Liver (tissue), 9 donors: ENCODE measurements around the gene IL20. TPM values are rescaled to one million over a fixed set of nuclear protein-coding genes. Genes with fewer than 3 reads are reported as not detected.

Experiments used
- DNase-seq: peaks from one replicate; pipeline ENCODE4 v3.0.0-alpha.2; 2017; ENCODE audit warnings: low spot score
- H3K27ac ChIP-seq, 2 donors: one replicate each; pipeline ENCODE4 v1.7.0; 2013; ENCODE audit warnings: inconsistent platforms in 2 of 2, low read length in 2 of 2, control low read depth in 1 of 2, low read depth in 1 of 2, mild to moderate bottlenecking in 1 of 2
- H3K27me3 ChIP-seq, 4 donors: one replicate each; pipeline versions ENCODE4 v1.6.1 to v1.7.0; 2013; ENCODE audit warnings: low read length in 3 of 4, inconsistent platforms in 1 of 4, mild to moderate bottlenecking in 1 of 4, moderate library complexity in 1 of 4; ENCODE audit not compliant: control insufficient read depth in 4 of 4, insufficient read depth in 4 of 4
- H3K36me3 ChIP-seq, 4 donors: one replicate each; pipeline versions ENCODE4 v1.6.1 to v1.7.0; 2013; ENCODE audit warnings: low read length in 3 of 4, mild to moderate bottlenecking in 3 of 4, low read depth in 1 of 4, moderate library complexity in 1 of 4; ENCODE audit not compliant: control insufficient read depth in 4 of 4, insufficient read depth in 3 of 4
- H3K4me1 ChIP-seq, 4 donors: one replicate each; pipeline versions ENCODE4 v1.6.1 to v1.7.0; 2013; ENCODE audit warnings: low read length in 3 of 4, mild to moderate bottlenecking in 3 of 4, moderate library complexity in 1 of 4; ENCODE audit not compliant: control insufficient read depth in 4 of 4, insufficient read depth in 4 of 4
- H3K4me3 ChIP-seq, 3 donors: one replicate each; pipeline versions ENCODE4 v1.6.1 to v1.7.0; 2013; ENCODE audit warnings: low read length in 3 of 3, control low read depth in 1 of 3, low read depth in 1 of 3, mild to moderate bottlenecking in 1 of 3
- H3K9ac ChIP-seq, 2 donors: one replicate each; pipeline ENCODE4 v1.7.0; 2013; ENCODE audit warnings: low read length in 2 of 2, mild to moderate bottlenecking in 2 of 2, moderate library complexity in 2 of 2, control low read depth in 1 of 2, low read depth in 1 of 2
- H3K9me3 ChIP-seq, 4 donors: one replicate each; pipeline versions ENCODE4 v1.6.1 to v1.7.0; 2013; ENCODE audit warnings: low read length in 3 of 4; ENCODE audit not compliant: control insufficient read depth in 4 of 4
- FOXA1 ChIP-seq: IDR thresholded peaks from 2 replicates; pipeline ENCODE4 v1.6.1; 2016; ENCODE audit warnings: antibody characterized with exemption
- FOXA2 ChIP-seq: IDR thresholded peaks from 2 replicates; pipeline ENCODE4 v1.6.1; 2016; ENCODE audit warnings: antibody characterized with exemption
- GABPA ChIP-seq, 2 donors: IDR thresholded peaks in 1 of 2; conservative IDR thresholded peaks in 1 of 2; 2 replicates each; pipeline ENCODE4 v1.6.1; 2016; ENCODE audit warnings: antibody characterized with exemption in 2 of 2, mild to moderate bottlenecking in 1 of 2, moderate library complexity in 1 of 2
- HNF4A ChIP-seq, 2 donors: conservative IDR thresholded peaks; 2 replicates each; pipeline ENCODE4 v1.6.1; 2016; ENCODE audit warnings: antibody characterized with exemption in 2 of 2, mild to moderate bottlenecking in 2 of 2
- HNF4G ChIP-seq: IDR thresholded peaks from 2 replicates; pipeline ENCODE4 v1.6.1; 2016; ENCODE audit warnings: antibody characterized with exemption
- JUND ChIP-seq, 2 donors: IDR thresholded peaks; 2 replicates each; pipeline ENCODE4 v1.6.1; 2016; ENCODE audit warnings: antibody characterized with exemption in 2 of 2
- MAX ChIP-seq: IDR thresholded peaks from 2 replicates; pipeline ENCODE4 v1.6.1; 2016; ENCODE audit warnings: antibody characterized with exemption
- NR2F2 ChIP-seq: IDR thresholded peaks from 2 replicates; pipeline ENCODE4 v1.6.1; 2016; ENCODE audit warnings: antibody characterized with exemption
- RAD21 ChIP-seq, 2 donors: IDR thresholded peaks; 2 replicates each; pipeline ENCODE4 v1.6.1; 2016; ENCODE audit warnings: antibody characterized with exemption in 2 of 2, mild to moderate bottlenecking in 2 of 2
- RXRA ChIP-seq, 2 donors: IDR thresholded peaks; 2 replicates each; pipeline ENCODE4 v1.6.1; 2017 to 2018; ENCODE audit warnings: antibody characterized with exemption in 2 of 2, mild to moderate bottlenecking in 1 of 2
- SP1 ChIP-seq: IDR thresholded peaks from 2 replicates; pipeline ENCODE4 v1.6.1; 2018; ENCODE audit warnings: antibody characterized with exemption, mild to moderate bottlenecking
- TAF1 ChIP-seq: conservative IDR thresholded peaks from 2 replicates; pipeline ENCODE4 v1.6.1; 2016; ENCODE audit warnings: antibody characterized with exemption, mild to moderate bottlenecking
- YY1 ChIP-seq: IDR thresholded peaks from 2 replicates; pipeline ENCODE4 v1.6.1; 2016; ENCODE audit warnings: antibody characterized with exemption, mild to moderate bottlenecking
- ZBTB33 ChIP-seq: IDR thresholded peaks from 2 replicates; pipeline ENCODE4 v1.6.1; 2016; ENCODE audit warnings: antibody characterized with exemption
- WGBS: extraction: QIAGEN DNeasy Blood & Tissue Kit; methylation state at CpG from one replicate; pipeline ENCODE4 v1.1.7; 2013; 5-methylcytosine and 5-hydroxymethylcytosine counted together
- polyA plus RNA-seq, 2 donors: library from polyadenylated mRNA; stranded (reverse) in 1 of 2; unstranded in 1 of 2; fragments of 200-250 nt in 1 of 2; fragments of >200 nt in 1 of 2; fragmentation: Nextera tagmentation in 1 of 2; extraction: Ambion mirVana in 1 of 2; gene quantifications; one replicate each; pipeline versions ENCODE4 v1.2.1 to v1.2.3, GENCODE V29; 2013 to 2015
- total RNA-seq, 2 donors: library from RNA; depleted of rRNA; stranded (reverse); fragments of >200 nt; gene quantifications; one replicate each; pipeline ENCODE4 v1.2.3, GENCODE V29; 2014
- donor health status: healthy.
- donor health status: healthy.
- donor health status: healthy.
- donor health status: healthy.
- donor health status: healthy.

The IL20 gene
- total and polyA plus RNA-seq, 4 donors = 0.17 TPM; not detected in 3

- no peak overlapping the region for H3K4me3 ChIP-seq
- no peak for DNase-seq
- H3K4me1 ChIP-seq = peaks cover 4 to 17% (median 12%) of the 10 kb centered on the region in 4 donors
- no peak overlapping the region for H3K27ac ChIP-seq
- no peaks in the 10 kb centered on the region for H3K9me3 ChIP-seq
- no peaks in the 10 kb centered on the region for H3K27me3 ChIP-seq
- no peak overlapping the region for H3K9ac ChIP-seq
- TF ChIP-seq GABPA (IDR thresholded peaks at IDR 0.05 in 1 of 2, conservative IDR thresholded peaks at IDR 0.05 in 1 of 2) (no peak), RXRA (IDR thresholded peaks at IDR 0.05) (no peak), HNF4G (no peak), FOXA1 (no peak), JUND (IDR thresholded peaks at IDR 0.05) (no peak), TAF1 (no peak), FOXA2 (no peak), SP1 (no peak), NR2F2 (no peak), RAD21 (IDR thresholded peaks at IDR 0.05) (no peak), MAX (no peak)
- H3K36me3 ChIP-seq = no peaks in the 10 kb centered on the region
- 91% methylated on average over 2 of the region's 2 CpGs for WGBS
Observed at GRCh38 chr1:206893380-206893779, 28.0 kb downstream of the IL20 start.

- H3K4me3 ChIP-seq = no peak overlapping the region
- no peak overlapping the region for H3K9ac ChIP-seq
- DNase-seq = no peak
- no peaks in the 10 kb centered on the region for H3K36me3 ChIP-seq
- no peak for TF ChIP-seq MAX
- TF ChIP-seq SP1 = no peak
- TF ChIP-seq JUND (IDR thresholded peaks at IDR 0.05) = no peak
- TF ChIP-seq GABPA (IDR thresholded peaks at IDR 0.05 in 1 of 2, conservative IDR thresholded peaks at IDR 0.05 in 1 of 2) = no peak
- TF ChIP-seq TAF1 = no peak
- no peak for TF ChIP-seq YY1
- TF ChIP-seq ZBTB33 = no peak
- no peak for TF ChIP-seq HNF4A (conservative IDR thresholded peaks at IDR 0.05)
- H3K4me1 ChIP-seq = peaks cover 0 to 10% (median 7%) of the 10 kb centered on the region in 4 donors
- H3K9me3 ChIP-seq = no peaks in the 10 kb centered on the region
- no peaks in the 10 kb centered on the region for H3K27me3 ChIP-seq
- no peak overlapping the region for H3K27ac ChIP-seq
- 66% methylated on average over 3 of the region's 3 CpGs for WGBS
Observed at GRCh38 chr1:206895325-206895724, 29.9 kb downstream of the IL20 start.

DNA sequence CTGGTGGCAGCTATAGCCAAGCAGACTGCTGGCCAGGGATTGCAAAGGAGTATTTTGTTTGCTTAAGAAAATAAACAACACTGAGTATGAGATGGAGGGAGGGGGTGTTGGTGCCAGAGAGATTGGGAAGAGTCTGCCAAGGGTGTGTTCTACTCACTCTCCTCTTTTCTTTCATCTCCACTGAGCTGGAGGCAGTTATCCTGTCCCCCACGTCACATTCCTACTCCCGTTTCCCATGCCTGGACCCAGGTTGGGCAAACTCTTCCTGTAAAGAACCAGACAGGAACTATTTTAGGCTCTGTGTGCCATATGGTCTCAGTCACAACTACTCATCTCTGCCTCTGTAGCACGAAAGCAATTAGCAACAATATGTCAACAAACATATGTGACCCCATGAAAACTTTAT is 30.4 kb downstream of the IL20 start:
- H3K9ac ChIP-seq = no peak overlapping the region
- WGBS = 60% methylated on average over 3 of the region's 3 CpGs
- H3K4me3 ChIP-seq = no peak overlapping the region
- H3K4me1 ChIP-seq = peaks cover 0 to 5% (median 2%) of the 10 kb centered on the region in 4 donors
- no peaks in the 10 kb centered on the region for H3K36me3 ChIP-seq
- H3K9me3 ChIP-seq = no peaks in the 10 kb centered on the region
- H3K27me3 ChIP-seq = no peaks in the 10 kb centered on the region
- TF ChIP-seq HNF4G = no peak
- TF ChIP-seq ZBTB33 = no peak
- H3K27ac ChIP-seq = no peak overlapping the region
- no peak for DNase-seq
